T47D (cell line): ENCODE results near the gene NSD1.

ENCODE experiments used
- DNase-seq, 2 experiments: peaks; one replicate each; pipeline versions ENCODE4 v3.0.0 to v3.0.0-alpha.2; 2011 to 2012; ENCODE audit warnings: low read depth in 1 of 2, low spot score in 1 of 2
- JUND ChIP-seq: IDR thresholded peaks from 2 replicates; pipeline ENCODE4 v1.6.1; 2012; ENCODE audit warnings: low read depth
- in situ Hi-C: cut with HindIII; loops from 2 replicates; pipeline ENCODE4 v1.10.0; 2016; ENCODE audit warnings: low sequenced_read_pairs, low pct_unique_long_range_greater_than_20kb

NSD1 gene

GRCh38 chr5:177276886-177277285 lies 143.3 kb downstream of the NSD1 start:
- DNase-seq = no peak
- TF ChIP-seq JUND = no peak
- in situ Hi-C loops = no loop called here

GRCh38 chr5:177288191-177288590 lies 154.6 kb downstream of the NSD1 start:
- no peak for DNase-seq
- in situ Hi-C loops = no loop called here
- TF ChIP-seq JUND = no peak

- TF ChIP-seq JUND = no peak
- DNase-seq = no peak
- in situ Hi-C loops = no loop called here
These were observed 157.4 kb downstream of the NSD1 start for GRCh38 chr5:177290816-177291596.

GRCh38 chr5:177291735-177292134 lies 158.2 kb downstream of the NSD1 start:
- in situ Hi-C loops = no loop called here
- DNase-seq = no peak

GRCh38 chr5:177293819-177294581 lies 160.4 kb downstream of the NSD1 start:
- TF ChIP-seq JUND = no peak
- no peak for DNase-seq
- in situ Hi-C loops = no loop called here

More at GRCh38 chr5:177291735-177292134, 158.2 kb downstream of the NSD1 start:
- no peak for TF ChIP-seq JUND

GRCh38 chr5:177294632-177295031 lies 161.1 kb downstream of the NSD1 start:
- TF ChIP-seq JUND = no peak

GRCh38 chr5:177295924-177296323 lies 162.4 kb downstream of the NSD1 start:
- no peak for TF ChIP-seq JUND
- DNase-seq = no peak
- in situ Hi-C loops = no loop called here

More at GRCh38 chr5:177294632-177295031, 161.1 kb downstream of the NSD1 start:
- DNase-seq = no peak
- in situ Hi-C loops = no loop called here

- in situ Hi-C loops = no loop called here
- no peak for TF ChIP-seq JUND
- DNase-seq = no peak
These were observed 163.0 kb downstream of the NSD1 start for GRCh38 chr5:177296581-177296980.

GRCh38 chr5:177297922-177298321 lies 164.3 kb downstream of the NSD1 start:
- no peak for DNase-seq
- in situ Hi-C loops = no loop called here
- TF ChIP-seq JUND = no peak

- in situ Hi-C loops = no loop called here
- no peak for DNase-seq
- no peak for TF ChIP-seq JUND
These were observed 166.1 kb downstream of the NSD1 start for GRCh38 chr5:177299697-177300096.

- no peak for TF ChIP-seq JUND
- in situ Hi-C loops = no loop called here
- DNase-seq = no peak
These were observed 166.8 kb downstream of the NSD1 start for GRCh38 chr5:177300236-177300880.

- DNase-seq = no peak
- TF ChIP-seq JUND = no peak
- in situ Hi-C loops = no loop called here
These were observed 167.4 kb downstream of the NSD1 start for GRCh38 chr5:177300951-177301350.
